Gastrocnemius medialis (tissue), 4 donors: ENCODE data around the gene ANKRD35.

Source experiments
- POLR2A ChIP-seq, 2 donors: fragments of 450-650 bp; IDR thresholded peaks; one replicate each; pipeline ENCODE4 v1.6.1; 2017; ENCODE audit warnings: antibody characterized with exemption in 2 of 2, mild to moderate bottlenecking in 2 of 2, moderate library complexity in 2 of 2
- TF ChIP-seq, protein P1 (sequence below), 5 experiments: fragments of 450-650 bp in 3 of 5; fragments of 200-600 bp in 2 of 5; sonication (generic) in 2 of 5; IDR thresholded peaks in 4 of 5; conservative IDR thresholded peaks in 1 of 5; 1 replicate in 4 of 5; 2 replicates in 1 of 5; pipeline ENCODE4 v1.5.1; 2016 to 2019; ENCODE audit warnings: antibody characterized with exemption in 5 of 5, mild to moderate bottlenecking in 3 of 5, moderate library complexity in 3 of 5

- TF ChIP-seq, protein P1, sequence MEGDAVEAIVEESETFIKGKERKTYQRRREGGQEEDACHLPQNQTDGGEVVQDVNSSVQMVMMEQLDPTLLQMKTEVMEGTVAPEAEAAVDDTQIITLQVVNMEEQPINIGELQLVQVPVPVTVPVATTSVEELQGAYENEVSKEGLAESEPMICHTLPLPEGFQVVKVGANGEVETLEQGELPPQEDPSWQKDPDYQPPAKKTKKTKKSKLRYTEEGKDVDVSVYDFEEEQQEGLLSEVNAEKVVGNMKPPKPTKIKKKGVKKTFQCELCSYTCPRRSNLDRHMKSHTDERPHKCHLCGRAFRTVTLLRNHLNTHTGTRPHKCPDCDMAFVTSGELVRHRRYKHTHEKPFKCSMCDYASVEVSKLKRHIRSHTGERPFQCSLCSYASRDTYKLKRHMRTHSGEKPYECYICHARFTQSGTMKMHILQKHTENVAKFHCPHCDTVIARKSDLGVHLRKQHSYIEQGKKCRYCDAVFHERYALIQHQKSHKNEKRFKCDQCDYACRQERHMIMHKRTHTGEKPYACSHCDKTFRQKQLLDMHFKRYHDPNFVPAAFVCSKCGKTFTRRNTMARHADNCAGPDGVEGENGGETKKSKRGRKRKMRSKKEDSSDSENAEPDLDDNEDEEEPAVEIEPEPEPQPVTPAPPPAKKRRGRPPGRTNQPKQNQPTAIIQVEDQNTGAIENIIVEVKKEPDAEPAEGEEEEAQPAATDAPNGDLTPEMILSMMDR (IDR thresholded peaks at IDR 0.05 in 4 of 5, conservative IDR thresholded peaks at IDR 0.05 in 1 of 5) = no peak
- TF ChIP-seq POLR2A (IDR thresholded peaks at IDR 0.05) = no peak
These were observed 21.5 kb upstream of the ANKRD35 start for GRCh38 chr1:145906954-145907753.
